ENCODE results near the gene MRPL48. TPM values are rescaled to one million over a fixed set of nuclear protein-coding genes. Genes with fewer than 3 reads are reported as not detected.
A peak's percentile ranks its signal among the peaks of the same experiment; 100 is the strongest.

MRPL48 gene
- total and polyA plus RNA-seq, 2 of the 8 experiments (the other 6 are each of a cell fraction or from before 2014, with no cell fraction given) = 34.9 to 59.9 TPM

- TF ChIP-seq, protein P1, sequence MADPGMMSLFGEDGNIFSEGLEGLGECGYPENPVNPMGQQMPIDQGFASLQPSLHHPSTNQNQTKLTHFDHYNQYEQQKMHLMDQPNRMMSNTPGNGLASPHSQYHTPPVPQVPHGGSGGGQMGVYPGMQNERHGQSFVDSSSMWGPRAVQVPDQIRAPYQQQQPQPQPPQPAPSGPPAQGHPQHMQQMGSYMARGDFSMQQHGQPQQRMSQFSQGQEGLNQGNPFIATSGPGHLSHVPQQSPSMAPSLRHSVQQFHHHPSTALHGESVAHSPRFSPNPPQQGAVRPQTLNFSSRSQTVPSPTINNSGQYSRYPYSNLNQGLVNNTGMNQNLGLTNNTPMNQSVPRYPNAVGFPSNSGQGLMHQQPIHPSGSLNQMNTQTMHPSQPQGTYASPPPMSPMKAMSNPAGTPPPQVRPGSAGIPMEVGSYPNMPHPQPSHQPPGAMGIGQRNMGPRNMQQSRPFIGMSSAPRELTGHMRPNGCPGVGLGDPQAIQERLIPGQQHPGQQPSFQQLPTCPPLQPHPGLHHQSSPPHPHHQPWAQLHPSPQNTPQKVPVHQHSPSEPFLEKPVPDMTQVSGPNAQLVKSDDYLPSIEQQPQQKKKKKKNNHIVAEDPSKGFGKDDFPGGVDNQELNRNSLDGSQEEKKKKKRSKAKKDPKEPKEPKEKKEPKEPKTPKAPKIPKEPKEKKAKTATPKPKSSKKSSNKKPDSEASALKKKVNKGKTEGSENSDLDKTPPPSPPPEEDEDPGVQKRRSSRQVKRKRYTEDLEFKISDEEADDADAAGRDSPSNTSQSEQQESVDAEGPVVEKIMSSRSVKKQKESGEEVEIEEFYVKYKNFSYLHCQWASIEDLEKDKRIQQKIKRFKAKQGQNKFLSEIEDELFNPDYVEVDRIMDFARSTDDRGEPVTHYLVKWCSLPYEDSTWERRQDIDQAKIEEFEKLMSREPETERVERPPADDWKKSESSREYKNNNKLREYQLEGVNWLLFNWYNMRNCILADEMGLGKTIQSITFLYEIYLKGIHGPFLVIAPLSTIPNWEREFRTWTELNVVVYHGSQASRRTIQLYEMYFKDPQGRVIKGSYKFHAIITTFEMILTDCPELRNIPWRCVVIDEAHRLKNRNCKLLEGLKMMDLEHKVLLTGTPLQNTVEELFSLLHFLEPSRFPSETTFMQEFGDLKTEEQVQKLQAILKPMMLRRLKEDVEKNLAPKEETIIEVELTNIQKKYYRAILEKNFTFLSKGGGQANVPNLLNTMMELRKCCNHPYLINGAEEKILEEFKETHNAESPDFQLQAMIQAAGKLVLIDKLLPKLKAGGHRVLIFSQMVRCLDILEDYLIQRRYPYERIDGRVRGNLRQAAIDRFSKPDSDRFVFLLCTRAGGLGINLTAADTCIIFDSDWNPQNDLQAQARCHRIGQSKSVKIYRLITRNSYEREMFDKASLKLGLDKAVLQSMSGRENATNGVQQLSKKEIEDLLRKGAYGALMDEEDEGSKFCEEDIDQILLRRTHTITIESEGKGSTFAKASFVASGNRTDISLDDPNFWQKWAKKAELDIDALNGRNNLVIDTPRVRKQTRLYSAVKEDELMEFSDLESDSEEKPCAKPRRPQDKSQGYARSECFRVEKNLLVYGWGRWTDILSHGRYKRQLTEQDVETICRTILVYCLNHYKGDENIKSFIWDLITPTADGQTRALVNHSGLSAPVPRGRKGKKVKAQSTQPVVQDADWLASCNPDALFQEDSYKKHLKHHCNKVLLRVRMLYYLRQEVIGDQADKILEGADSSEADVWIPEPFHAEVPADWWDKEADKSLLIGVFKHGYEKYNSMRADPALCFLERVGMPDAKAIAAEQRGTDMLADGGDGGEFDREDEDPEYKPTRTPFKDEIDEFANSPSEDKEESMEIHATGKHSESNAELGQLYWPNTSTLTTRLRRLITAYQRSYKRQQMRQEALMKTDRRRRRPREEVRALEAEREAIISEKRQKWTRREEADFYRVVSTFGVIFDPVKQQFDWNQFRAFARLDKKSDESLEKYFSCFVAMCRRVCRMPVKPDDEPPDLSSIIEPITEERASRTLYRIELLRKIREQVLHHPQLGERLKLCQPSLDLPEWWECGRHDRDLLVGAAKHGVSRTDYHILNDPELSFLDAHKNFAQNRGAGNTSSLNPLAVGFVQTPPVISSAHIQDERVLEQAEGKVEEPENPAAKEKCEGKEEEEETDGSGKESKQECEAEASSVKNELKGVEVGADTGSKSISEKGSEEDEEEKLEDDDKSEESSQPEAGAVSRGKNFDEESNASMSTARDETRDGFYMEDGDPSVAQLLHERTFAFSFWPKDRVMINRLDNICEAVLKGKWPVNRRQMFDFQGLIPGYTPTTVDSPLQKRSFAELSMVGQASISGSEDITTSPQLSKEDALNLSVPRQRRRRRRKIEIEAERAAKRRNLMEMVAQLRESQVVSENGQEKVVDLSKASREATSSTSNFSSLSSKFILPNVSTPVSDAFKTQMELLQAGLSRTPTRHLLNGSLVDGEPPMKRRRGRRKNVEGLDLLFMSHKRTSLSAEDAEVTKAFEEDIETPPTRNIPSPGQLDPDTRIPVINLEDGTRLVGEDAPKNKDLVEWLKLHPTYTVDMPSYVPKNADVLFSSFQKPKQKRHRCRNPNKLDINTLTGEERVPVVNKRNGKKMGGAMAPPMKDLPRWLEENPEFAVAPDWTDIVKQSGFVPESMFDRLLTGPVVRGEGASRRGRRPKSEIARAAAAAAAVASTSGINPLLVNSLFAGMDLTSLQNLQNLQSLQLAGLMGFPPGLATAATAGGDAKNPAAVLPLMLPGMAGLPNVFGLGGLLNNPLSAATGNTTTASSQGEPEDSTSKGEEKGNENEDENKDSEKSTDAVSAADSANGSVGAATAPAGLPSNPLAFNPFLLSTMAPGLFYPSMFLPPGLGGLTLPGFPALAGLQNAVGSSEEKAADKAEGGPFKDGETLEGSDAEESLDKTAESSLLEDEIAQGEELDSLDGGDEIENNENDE (IDR thresholded peaks at IDR 0.05; ENCODE audit: insufficient replicate concordance, low read length) = no peak
- peak; percentile 45; the same call in 1 of the 2 replicates for TF ChIP-seq BACH1 (IDR thresholded peaks at IDR 0.05; ENCODE audit: low read length)
- TF ChIP-seq TAF7 (optimal IDR thresholded peaks at IDR 0.05; ENCODE audit: borderline replicate concordance, low read depth, low read length) = peak; percentile 43
- TF ChIP-seq SP1 (IDR thresholded peaks at IDR 0.05; ENCODE audit: low read depth, low read length) = peak; percentile 88
- no peak for TF ChIP-seq CTBP2 (IDR thresholded peaks at IDR 0.05; ENCODE audit: borderline replicate concordance, insufficient read depth, insufficient read length, low read length)
- TF ChIP-seq JUN (IDR thresholded peaks at IDR 0.05; ENCODE audit: low read depth, low read length) = peak; percentile 93
- no peak for TF ChIP-seq KDM1A (IDR thresholded peaks at IDR 0.05; ENCODE audit: borderline replicate concordance, low read length)
- no peak for TF ChIP-seq SUZ12 (IDR thresholded peaks at IDR 0.05; ENCODE audit: low read length)
- TF ChIP-seq NANOG (IDR thresholded peaks at IDR 0.05; ENCODE audit: insufficient read depth, low read depth, low read length, poor library complexity, severe bottlenecking) = no peak
These were observed 8.4 kb upstream of the MRPL48 start (continued) for GRCh38 chr11:73779084-73779902.
